Nephron (organoid): ENCODE results near the gene SSC5D.

Source experiments
- H3K27ac Mint-ChIP-seq, 3 experiments: 2 replicates each; pipeline ENCODE4 v1.8.0; 2020; ENCODE audit warnings: mixed read lengths in 3 of 3, mild to moderate bottlenecking in 2 of 3, moderate library complexity in 1 of 3
- H3K27me3 Mint-ChIP-seq: 2 replicates; pipeline ENCODE4 v1.8.0; 2021; ENCODE audit warnings: low read depth, mild to moderate bottlenecking, moderate library complexity, mixed read lengths
- H3K36me3 Mint-ChIP-seq: 2 replicates; pipeline ENCODE4 v1.8.0; 2020; ENCODE audit warnings: low read depth, mixed read lengths
- H3K4me1 Mint-ChIP-seq: 2 replicates; pipeline ENCODE4 v1.8.0; 2020; ENCODE audit warnings: mixed read lengths
- H3K4me3 Mint-ChIP-seq, 3 experiments: 2 replicates each; pipeline ENCODE4 v1.8.0; 2020; ENCODE audit warnings: mild to moderate bottlenecking in 3 of 3, mixed read lengths in 3 of 3, moderate library complexity in 2 of 3
- H3K9me3 Mint-ChIP-seq: 2 replicates; pipeline ENCODE4 v1.8.0; 2020; ENCODE audit warnings: mixed read lengths
- CTCF ChIP-seq, 3 experiments: fragments of 200-600 bp; sonication (generic); IDR thresholded peaks; one replicate each; pipeline ENCODE4 v1.5.0; 2021; ENCODE audit warnings: antibody characterized with exemption in 3 of 3; ENCODE audit not compliant: unreplicated experiment in 3 of 3

SSC5D gene

GRCh38 chr19:55459551-55459949 is 28.7 kb upstream of the SSC5D start:
- peaks cover 19% of the 10 kb centered on the region for H3K4me1 Mint-ChIP-seq
- peak overlapping the region; percentile 84 to 88 (median 86) for H3K4me3 Mint-ChIP-seq
- no peak for TF ChIP-seq CTCF (IDR thresholded peaks at IDR 0.05; ENCODE audit: unreplicated experiment in 3 of 3)
- no peaks in the 10 kb centered on the region for H3K9me3 Mint-ChIP-seq
- H3K27me3 Mint-ChIP-seq = no peaks in the 10 kb centered on the region
- peak overlapping the region; percentile 49 to 91 (median 86) for H3K27ac Mint-ChIP-seq
- peaks cover 3% of the 10 kb centered on the region for H3K36me3 Mint-ChIP-seq

GRCh38 chr19:55459950-55460657 is 28.1 kb upstream of the SSC5D start:
- peak overlapping the region; percentile 84 to 88 (median 86) for H3K4me3 Mint-ChIP-seq
- H3K9me3 Mint-ChIP-seq = no peaks in the 10 kb centered on the region

GRCh38 chr19:55460670-55461258 is 27.5 kb upstream of the SSC5D start:
- peak overlapping the region; percentile 84 to 88 (median 86) for H3K4me3 Mint-ChIP-seq
- no peaks in the 10 kb centered on the region for H3K27me3 Mint-ChIP-seq
- H3K27ac Mint-ChIP-seq = peak overlapping the region; percentile 49 to 91 (median 86)
- peaks cover 19% of the 10 kb centered on the region for H3K4me1 Mint-ChIP-seq
- H3K36me3 Mint-ChIP-seq = no peaks in the 10 kb centered on the region
- H3K9me3 Mint-ChIP-seq = no peaks in the 10 kb centered on the region
- TF ChIP-seq CTCF (IDR thresholded peaks at IDR 0.05; ENCODE audit: unreplicated experiment in 3 of 3) = no peak

More at GRCh38 chr19:55459950-55460657, 28.1 kb upstream of the SSC5D start:
- H3K27ac Mint-ChIP-seq = peak overlapping the region; percentile 49 to 91 (median 86)
- no peak for TF ChIP-seq CTCF (IDR thresholded peaks at IDR 0.05; ENCODE audit: unreplicated experiment in 3 of 3)
- no peaks in the 10 kb centered on the region for H3K36me3 Mint-ChIP-seq
- H3K27me3 Mint-ChIP-seq = no peaks in the 10 kb centered on the region
- peaks cover 19% of the 10 kb centered on the region for H3K4me1 Mint-ChIP-seq

GRCh38 chr19:55461259-55461973 is 26.8 kb upstream of the SSC5D start, which contains the start of gene ISOC2:
Gene ISOC2, minus strand, starts transcription at chr19:55461642. Its CDS starts 5,156 bp downstream, at chr19:55456486.
- Mint-ChIP-seq H3K27me3 (no peaks in the 10 kb centered on the region), H3K27ac (peak within 1 kb of the TSS; percentile 49 to 91 (median 86)), H3K9me3 (no peaks in the 10 kb centered on the region), H3K4me3 (peak within 1 kb of the TSS; percentile 84 to 88 (median 86)), H3K4me1 (peaks cover 19% of the 10 kb centered on the region), H3K36me3 (no peaks in the 10 kb centered on the region)
- no peak for TF ChIP-seq CTCF (IDR thresholded peaks at IDR 0.05; ENCODE audit: unreplicated experiment in 3 of 3)

- peak overlapping the region; percentile 84 to 88 (median 86) for H3K4me3 Mint-ChIP-seq
- H3K4me1 Mint-ChIP-seq = peaks cover 20% of the 10 kb centered on the region
- peak overlapping the region; percentile 49 to 91 (median 71) for H3K27ac Mint-ChIP-seq
- no peaks in the 10 kb centered on the region for H3K36me3 Mint-ChIP-seq
- H3K9me3 Mint-ChIP-seq = no peaks in the 10 kb centered on the region
- TF ChIP-seq CTCF (IDR thresholded peaks at IDR 0.05; ENCODE audit: unreplicated experiment in 3 of 3) = no peak
- no peaks in the 10 kb centered on the region for H3K27me3 Mint-ChIP-seq
Measured at GRCh38 chr19:55461974-55462626, 26.1 kb upstream of the SSC5D start.
